Uterus (tissue), 4 donors: ENCODE measurements around the gene DPF3. TPM values are rescaled to one million over a fixed set of nuclear protein-coding genes. Genes with fewer than 3 reads are reported as not detected.

Source experiments
- DNase-seq, 2 donors: peaks; one replicate each; pipeline ENCODE4 v3.0.0-alpha.2; 2019 to 2020
- H3K27ac ChIP-seq, 2 donors: fragments of 200-600 bp; sonication (generic); 1 replicate in 1 of 2; 2 replicates in 1 of 2; pipeline ENCODE4 v1.5.1; 2016 to 2018
- H3K27me3 ChIP-seq, 2 donors: fragments of 200-600 bp; sonication (generic); one replicate each; pipeline ENCODE4 v1.5.1; 2018 to 2019; ENCODE audit warnings: control low read depth in 1 of 2
- H3K36me3 ChIP-seq, 2 donors: fragments of 200-600 bp; sonication (generic); one replicate each; pipeline ENCODE4 v1.5.1; 2019; ENCODE audit warnings: control low read depth in 1 of 2
- H3K4me1 ChIP-seq, 2 donors: fragments of 200-600 bp; sonication (generic); one replicate each; pipeline ENCODE4 v1.5.1; 2018 to 2019; ENCODE audit warnings: control low read depth in 1 of 2
- H3K4me3 ChIP-seq, 2 donors: fragments of 200-600 bp; sonication (generic); 1 replicate in 1 of 2; 2 replicates in 1 of 2; pipeline ENCODE4 v1.5.1; 2018 to 2019; ENCODE audit warnings: mild to moderate bottlenecking in 1 of 2
- H3K9me3 ChIP-seq, 2 donors: fragments of 200-600 bp; sonication (generic); one replicate each; pipeline ENCODE4 v1.5.1; 2019; ENCODE audit warnings: control low read depth in 1 of 2
- CTCF ChIP-seq, 4 experiments: fragments of 200-600 bp in 2 of 4; fragments of 450-650 bp in 2 of 4; sonication (generic) in 2 of 4; IDR thresholded peaks; one replicate each; pipeline ENCODE4 v1.5.1; 2016 to 2019; ENCODE audit warnings: antibody characterized with exemption in 4 of 4, mild to moderate bottlenecking in 2 of 4, moderate library complexity in 1 of 4
- POLR2A ChIP-seq, 2 donors: fragments of 450-650 bp; IDR thresholded peaks; one replicate each; pipeline ENCODE4 v1.6.1; 2016; ENCODE audit warnings: antibody characterized with exemption in 2 of 2, mild to moderate bottlenecking in 1 of 2, moderate library complexity in 1 of 2
- intact Hi-C: fragments of 100-400 bp; cut with DNase I; formaldehyde crosslinking; loops from one replicate; pipeline ENCODE4 v1.15.1; 2023; ENCODE audit warnings: low total_unique reads
- total RNA-seq, 4 donors: library from RNA; depleted of rRNA in 3 of 4; stranded (reverse); fragments of >200 nt in 3 of 4; gene quantifications; one replicate each; pipeline versions ENCODE4 v1.1.0 to v1.2.4, GENCODE V29; 2014 to 2023
- donor health status: DM: yes; HTN: yes; CAD: no.

Gene DPF3
- total RNA-seq, 4 donors from 2014 or later, result 1.6 to 2.8 TPM; not detected in 2

- Histone ChIP-seq H3K27me3 (no peaks in the 10 kb centered on the region), H3K36me3 (no peaks in the 10 kb centered on the region), H3K4me1 (no peaks in the 10 kb centered on the region), H3K9me3 (no peaks in the 10 kb centered on the region), H3K4me3 (no peak overlapping the region), H3K27ac (no peak overlapping the region)
- intact Hi-C loops, result no loop called here
- no peak for DNase-seq
- TF ChIP-seq POLR2A (IDR thresholded peaks at IDR 0.05) (no peak), CTCF (IDR thresholded peaks at IDR 0.05) (no peak)
Observed at GRCh38 chr14:72644758-72645489, 249.0 kb downstream of the DPF3 start.

- DNase-seq, result no peak
- intact Hi-C loops, result no loop called here
- no peaks in the 10 kb centered on the region for H3K9me3 ChIP-seq
- H3K27me3 ChIP-seq, result no peaks in the 10 kb centered on the region
- no peak overlapping the region for H3K27ac ChIP-seq
- H3K36me3 ChIP-seq, result no peaks in the 10 kb centered on the region
- TF ChIP-seq POLR2A (IDR thresholded peaks at IDR 0.05) (no peak), CTCF (IDR thresholded peaks at IDR 0.05) (no peak)
- no peak overlapping the region for H3K4me3 ChIP-seq
- no peaks in the 10 kb centered on the region for H3K4me1 ChIP-seq
Observed at GRCh38 chr14:72644038-72644437, 249.9 kb downstream of the DPF3 start.

GRCh38 chr14:72643317-72643801 is 250.5 kb downstream of the DPF3 start:
- H3K36me3 ChIP-seq, result no peaks in the 10 kb centered on the region
- DNase-seq, result no peak
- H3K4me3 ChIP-seq, result no peak overlapping the region
- H3K27me3 ChIP-seq, result no peaks in the 10 kb centered on the region
- TF ChIP-seq POLR2A (IDR thresholded peaks at IDR 0.05) (no peak), CTCF (IDR thresholded peaks at IDR 0.05) (no peak)
- H3K9me3 ChIP-seq, result no peaks in the 10 kb centered on the region
- no peaks in the 10 kb centered on the region for H3K4me1 ChIP-seq
- no peak overlapping the region for H3K27ac ChIP-seq
- intact Hi-C loops, result no loop called here

- Histone ChIP-seq H3K4me1 (no peaks in the 10 kb centered on the region), H3K4me3 (no peak overlapping the region), H3K27ac (no peak overlapping the region), H3K36me3 (no peaks in the 10 kb centered on the region), H3K9me3 (no peaks in the 10 kb centered on the region), H3K27me3 (no peaks in the 10 kb centered on the region)
- no peak for DNase-seq
- TF ChIP-seq POLR2A (IDR thresholded peaks at IDR 0.05) (no peak), CTCF (IDR thresholded peaks at IDR 0.05) (no peak)
- intact Hi-C loops, result no loop called here
Observed at GRCh38 chr14:72640911-72641485, 252.9 kb downstream of the DPF3 start.

GRCh38 chr14:72638021-72638420 is 255.9 kb downstream of the DPF3 start:
- TF ChIP-seq POLR2A (IDR thresholded peaks at IDR 0.05) (no peak), CTCF (IDR thresholded peaks at IDR 0.05) (no peak)
- Histone ChIP-seq H3K4me3 (no peak overlapping the region), H3K27me3 (no peaks in the 10 kb centered on the region), H3K9me3 (no peaks in the 10 kb centered on the region), H3K27ac (no peak overlapping the region), H3K4me1 (no peaks in the 10 kb centered on the region), H3K36me3 (no peaks in the 10 kb centered on the region)
- intact Hi-C loops, result no loop called here
- DNase-seq, result no peak
